HCT116 (cell line): Measurements from ENCODE around the gene DMD. TPM values are rescaled to one million over a fixed set of nuclear protein-coding genes. Genes with fewer than 3 reads are reported as not detected.

Source experiments
- ATAC-seq: fragments of 200-7000 bp; cut with Tn5 transposase; 2 replicates; pipeline ENCODE4 v1.9.1; 2020; ENCODE audit warnings: mild to moderate bottlenecking, moderate library complexity
- BruUV-seq: library from RNA; stranded (reverse); fragments of 400-500 nt; replicated peaks from 2 replicates; lab custom pipeline; 2021; lab: Mats Ljungman, UMichigan
- CTCF ChIA-PET: fragments of 300-600 bp; sonication (Branson Sonifier 250); formaldehyde crosslinking; loops from one replicate; lab custom pipeline; 2021; ENCODE audit warnings: antibody characterized with exemption; lab: Charles Lee
- POLR2A ChIA-PET: fragments of 300-600, 350-600 bp; sonication (Branson Sonifier 250); formaldehyde crosslinking; loops from one replicate; lab custom pipeline; 2021; ENCODE audit warnings: antibody characterized with exemption; lab: Charles Lee
- RAD21 ChIA-PET, 2 experiments: fragments of 300-600 bp; sonication (Branson Sonifier 250); formaldehyde crosslinking; loops; one replicate each; lab custom pipeline; 2023; ENCODE audit warnings: low total read pairs in 2 of 2; ENCODE audit not compliant: uncharacterized antibody in 2 of 2, unreplicated experiment in 2 of 2, low non-redundant PET in 1 of 2; lab: Charles Lee
- DNase-seq: peaks from one replicate; pipeline ENCODE4 v3.0.0-alpha.2; 2010; ENCODE audit warnings: low read depth, low spot score
- H2AFZ ChIP-seq: fragments of 200-600 bp; shearing (Covaris generic), sonication (generic); 2 replicates; pipeline ENCODE4 v1.6.1; 2017; ENCODE audit warnings: low read depth, mixed run types, mixed read lengths, antibody characterized with exemption, low read length; ENCODE audit not compliant: poor library complexity, severe bottlenecking
- H3K27ac ChIP-seq: 2 replicates; pipeline ENCODE4 v1.5.1; 2012; ENCODE audit warnings: low read depth, low read length
- H3K27me3 ChIP-seq: fragments of 200-600 bp; sonication (generic); 2 replicates; pipeline ENCODE4 v1.6.1; 2016; ENCODE audit warnings: mixed run types, low read length, mixed read lengths; ENCODE audit not compliant: insufficient read depth
- H3K36me3 ChIP-seq, 2 experiments: fragments of 200-500 bp in 1 of 2; fragments of 200-600 bp in 1 of 2; sonication (Bioruptor generic) in 1 of 2; sonication (generic) in 1 of 2; 2 replicates each; pipeline versions ENCODE4 v1.5.1 to v1.6.1; 2014 to 2016; ENCODE audit warnings: low read length in 2 of 2, inconsistent platforms in 1 of 2, mixed read lengths in 1 of 2, mixed run types in 1 of 2; ENCODE audit not compliant: insufficient read depth in 2 of 2, control insufficient read depth in 1 of 2
- H3K4me1 ChIP-seq, 2 experiments: fragments of 200-600 bp in 1 of 2; sonication (generic) in 1 of 2; 2 replicates each; pipeline versions ENCODE4 v1.5.1 to v1.6.1; 2012 to 2017; ENCODE audit warnings: low read length in 2 of 2, inconsistent platforms in 1 of 2, mild to moderate bottlenecking in 1 of 2, mixed read lengths in 1 of 2, mixed run types in 1 of 2, moderate library complexity in 1 of 2; ENCODE audit not compliant: insufficient read depth in 2 of 2, control insufficient read depth in 1 of 2
- H3K4me2 ChIP-seq: fragments of 200-600 bp; sonication (generic); 2 replicates; pipeline ENCODE4 v1.6.1; 2017; ENCODE audit warnings: mixed run types, low read length, mixed read lengths
- H3K4me3 ChIP-seq, 2 experiments: fragments of 200-600 bp in 1 of 2; sonication (generic) in 1 of 2; replicated peaks in 1 of 2; 2 replicates each; pipeline ENCODE4 v1.5.1; 2011 to 2016; ENCODE audit warnings: low read length in 2 of 2, control low read depth in 1 of 2, low read depth in 1 of 2, mild to moderate bottlenecking in 1 of 2, mixed read lengths in 1 of 2, mixed run types in 1 of 2
- H3K79me2 ChIP-seq: fragments of 200-600 bp; sonication (generic); 2 replicates; pipeline ENCODE4 v1.6.1; 2017; ENCODE audit warnings: mild to moderate bottlenecking, mixed run types, low read length, moderate library complexity, mixed read lengths; ENCODE audit not compliant: insufficient read depth
- H3K9ac ChIP-seq: fragments of 200-600 bp; sonication (generic); 2 replicates; pipeline ENCODE4 v1.6.1; 2016; ENCODE audit warnings: low read length, mixed read lengths
- H3K9me2 ChIP-seq: fragments of 200-600 bp; sonication (generic), shearing (Covaris generic); 2 replicates; pipeline ENCODE4 v1.6.1; 2017; ENCODE audit warnings: mixed run types, mild to moderate bottlenecking, moderate library complexity; ENCODE audit not compliant: insufficient read depth
- H3K9me3 ChIP-seq, 2 experiments: fragments of 200-500 bp in 1 of 2; fragments of 200-600 bp in 1 of 2; sonication (Bioruptor generic) in 1 of 2; sonication (generic) in 1 of 2; 2 replicates each; pipeline ENCODE4 v1.6.1; 2014 to 2017; ENCODE audit warnings: low read length in 2 of 2, mixed read lengths in 2 of 2, inconsistent platforms in 1 of 2, low read depth in 1 of 2, mild to moderate bottlenecking in 1 of 2, mixed run types in 1 of 2, moderate library complexity in 1 of 2; ENCODE audit not compliant: control insufficient read depth in 1 of 2, insufficient read depth in 1 of 2
- H4K20me1 ChIP-seq: fragments of 200-600 bp; sonication (generic), shearing (Covaris generic); 2 replicates; pipeline ENCODE4 v1.6.1; 2017; ENCODE audit warnings: mixed run types, mild to moderate bottlenecking, moderate library complexity; ENCODE audit not compliant: insufficient read depth
- ATF3 ChIP-seq: IDR thresholded peaks from 2 replicates; pipeline ENCODE4 v1.6.1; 2012
- CBX3 ChIP-seq: IDR thresholded peaks from 2 replicates; pipeline ENCODE4 v1.6.1; 2012; ENCODE audit warnings: low read depth
- CEBPB ChIP-seq: IDR thresholded peaks from 2 replicates; pipeline ENCODE4 v1.6.1; 2012; ENCODE audit warnings: low read depth
- EGR1 ChIP-seq: IDR thresholded peaks from 2 replicates; pipeline ENCODE4 v1.6.1; 2012; ENCODE audit warnings: low read depth
- ELF1 ChIP-seq: IDR thresholded peaks from 2 replicates; pipeline ENCODE4 v1.6.1; 2012; ENCODE audit warnings: low read depth, borderline replicate concordance
- EZH2 ChIP-seq: fragments of 200-600 bp; sonication (generic); IDR thresholded peaks from 2 replicates; pipeline ENCODE4 v1.6.1; 2017; ENCODE audit warnings: antibody characterized with exemption, mixed run types
- POLR2A ChIP-seq: IDR thresholded peaks from 2 replicates; pipeline ENCODE4 v1.7.0; 2011; ENCODE audit warnings: borderline replicate concordance; ENCODE audit not compliant: insufficient read depth, insufficient read length; ENCODE audit errors: extremely low read depth
- POLR2AphosphoS5 ChIP-seq: IDR thresholded peaks from 2 replicates; pipeline ENCODE4 v1.6.1; 2011; ENCODE audit warnings: mild to moderate bottlenecking, low read depth, low read length, moderate library complexity
- RAD21 ChIP-seq: IDR thresholded peaks from 2 replicates; pipeline ENCODE4 v1.6.1; 2012; ENCODE audit warnings: low read depth, mild to moderate bottlenecking
- REST ChIP-seq: IDR thresholded peaks from 2 replicates; pipeline ENCODE4 v1.6.1; 2012; ENCODE audit warnings: low read depth
- SIN3A ChIP-seq: IDR thresholded peaks from 2 replicates; pipeline ENCODE4 v1.6.1; 2012; ENCODE audit warnings: low read depth
- SRF ChIP-seq: IDR thresholded peaks from 2 replicates; pipeline ENCODE4 v1.6.1; 2012; ENCODE audit warnings: low read depth
- TCF7L2 ChIP-seq: IDR thresholded peaks from 2 replicates; pipeline ENCODE4 v1.7.0; 2011; ENCODE audit warnings: borderline replicate concordance, inconsistent platforms; ENCODE audit not compliant: insufficient read depth, insufficient read length; ENCODE audit errors: extremely low read depth
- YY1 ChIP-seq: IDR thresholded peaks from 2 replicates; pipeline ENCODE4 v1.6.1; 2011; ENCODE audit warnings: low read length, low read depth, moderate library complexity, mild to moderate bottlenecking; ENCODE audit not compliant: insufficient replicate concordance; ENCODE audit errors: extremely low read depth
- ZBTB33 ChIP-seq: IDR thresholded peaks from 2 replicates; pipeline ENCODE4 v1.6.1; 2011; ENCODE audit warnings: mild to moderate bottlenecking, low read length, moderate library complexity; ENCODE audit not compliant: insufficient replicate concordance; ENCODE audit errors: extremely low read depth
- intact Hi-C: fragments of 100-400 bp; cut with micrococcal nuclease; formaldehyde crosslinking; loops from 2 replicates; pipeline ENCODE4 v1.10.0; 2022
- total RNA-seq: library from RNA; stranded (reverse); gene quantifications from one replicate; pipeline ENCODE4 v1.2.1, GENCODE V29; 2021; ENCODE audit not compliant: unreplicated experiment

DMD gene
- total RNA-seq, 1 experiment from 2014 or later, result 0.05 TPM

- Histone ChIP-seq H3K27ac (no peak overlapping the region), H3K4me1 (no peaks in the 10 kb centered on the region), H3K36me3 (no peaks in the 10 kb centered on the region), H4K20me1 (no peaks in the 10 kb centered on the region), H3K4me2 (no peak overlapping the region)
- RAD21 ChIA-PET, result no interaction called here
- CTCF ChIA-PET, result no interaction called here
- no peak for TF ChIP-seq EZH2
- TF ChIP-seq CBX3, result no peak
- TF ChIP-seq SRF, result no peak
- TF ChIP-seq POLR2AphosphoS5, result no peak
- no peak for TF ChIP-seq ELF1
- TF ChIP-seq POLR2A, result no peak
- TF ChIP-seq TCF7L2, result no peak
- TF ChIP-seq REST, result no peak
- no peak for TF ChIP-seq ZBTB33
- no peak for TF ChIP-seq SIN3A
- no peak for TF ChIP-seq RAD21
- TF ChIP-seq EGR1, result no peak
- no peak for TF ChIP-seq YY1
- TF ChIP-seq CEBPB, result no peak
- no peak for TF ChIP-seq ATF3
- TF ChIP-seq, all 23 proteins: peak for 0
- H3K9ac ChIP-seq, result no peak overlapping the region
- H3K27me3 ChIP-seq, result no peaks in the 10 kb centered on the region
- H3K9me3 ChIP-seq, result no peaks in the 10 kb centered on the region
- POLR2A ChIA-PET, result no interaction called here
- H3K79me2 ChIP-seq, result no peaks in the 10 kb centered on the region
- ATAC-seq (no peak), DNase-seq (no peak)
- no TSS peak for BruUV-seq
- H3K4me3 ChIP-seq, result no peak overlapping the region
- H2AFZ ChIP-seq, result no peak overlapping the region
- no peaks in the 10 kb centered on the region for H3K9me2 ChIP-seq
- intact Hi-C loops, result no loop called here
Measured at GRCh38 chrX:31714797-31715196, 1496.6 kb downstream of the DMD start.
